Fibroblast of lung (primary cell): ENCODE measurements around the gene CMTM5.
A peak's percentile ranks its signal among the peaks of the same experiment; 100 is the strongest.

Experiments
- CTCF ChIP-seq, 2 donors: IDR thresholded peaks in 1 of 2; conservative IDR thresholded peaks in 1 of 2; 1 replicate in 1 of 2; 2 replicates in 1 of 2; pipeline ENCODE4 v1.5.1; 2011 to 2012; ENCODE audit warnings: low read length in 2 of 2, control low read depth in 1 of 2, inconsistent platforms in 1 of 2, low read depth in 1 of 2, mild to moderate bottlenecking in 1 of 2
- EZH2 ChIP-seq: IDR thresholded peaks from 2 replicates; pipeline ENCODE4 v1.5.1; 2012; ENCODE audit warnings: low read length, control low read depth, mild to moderate bottlenecking; ENCODE audit errors: missing control alignments

- TF ChIP-seq CTCF (conservative IDR thresholded peaks at IDR 0.05 in 1 of 2, IDR thresholded peaks at IDR 0.05 in 1 of 2; ENCODE audit: low read depth in 1 of 2, low read length in 2 of 2) (no peak), EZH2 (peak; percentile 54)
Measured at GRCh38 chr14:23377198-23377550, 328 bp downstream of the CMTM5 start.
